Measurements from ENCODE around the gene FHDC1. TPM values are rescaled to one million over a fixed set of nuclear protein-coding genes. Genes with fewer than 3 reads are reported as not detected.

FHDC1 gene
- total RNA-seq, 1 donor from 2014 or later, result 1.2 TPM

DNA sequence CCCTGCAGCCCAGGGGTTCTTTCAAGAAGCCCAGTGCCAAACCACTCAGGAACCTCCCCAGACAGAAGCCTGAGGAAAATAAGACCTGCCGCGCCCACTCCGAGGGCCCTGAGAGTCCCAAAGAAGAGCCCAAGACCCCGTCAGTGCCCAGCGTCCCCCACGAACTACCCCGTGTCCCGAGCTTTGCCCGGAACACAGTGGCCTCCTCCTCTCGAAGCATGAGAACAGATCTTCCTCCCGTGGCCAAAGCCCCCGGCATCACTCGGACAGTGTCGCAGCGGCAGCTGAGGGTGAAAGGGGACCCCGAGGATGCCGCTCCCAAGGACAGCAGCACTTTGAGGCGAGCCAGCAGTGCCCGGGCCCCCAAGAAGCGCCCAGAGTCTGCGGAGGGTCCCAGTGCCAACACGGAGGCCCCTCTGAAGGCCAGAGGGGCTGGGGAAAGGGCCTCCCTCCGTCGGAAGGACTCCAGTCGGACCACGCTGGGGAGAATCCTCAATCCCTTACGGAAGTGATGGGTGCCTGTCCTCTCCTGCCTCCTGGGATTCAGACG, 40.2 kb downstream of the FHDC1 start:
- DNase-seq (ENCODE audit: low spot score), result no peak

DNA sequence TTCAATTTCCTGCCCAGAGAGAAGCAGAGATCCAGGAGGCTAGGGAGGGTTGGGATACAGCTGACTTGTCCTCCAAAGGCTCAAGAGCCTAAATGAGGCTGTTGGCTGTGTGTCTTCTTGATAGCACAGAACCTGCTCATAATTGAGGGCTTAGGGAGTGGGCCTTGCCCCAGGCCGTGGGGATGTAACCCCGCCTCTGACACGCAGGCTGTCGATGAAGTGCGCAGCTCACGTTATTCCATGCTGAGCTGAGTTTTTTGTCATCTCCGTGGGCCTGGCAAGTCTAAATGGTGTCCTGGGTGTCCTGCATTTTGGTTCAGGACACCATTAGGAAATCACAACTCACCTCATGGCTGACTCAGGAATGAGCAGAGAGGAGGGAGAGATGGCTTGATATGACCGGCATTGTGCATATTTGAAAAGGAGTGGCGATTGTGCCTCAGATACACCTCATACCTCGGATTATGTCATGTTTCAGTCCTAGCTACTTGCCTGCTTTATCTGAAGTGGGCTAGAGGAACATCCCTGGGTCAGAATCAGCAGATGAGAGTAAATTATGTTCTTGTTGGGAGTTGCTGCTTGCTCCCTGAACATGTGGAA, 43.7 kb downstream of the FHDC1 start:
- DNase-seq (ENCODE audit: low spot score), result no peak

DNA sequence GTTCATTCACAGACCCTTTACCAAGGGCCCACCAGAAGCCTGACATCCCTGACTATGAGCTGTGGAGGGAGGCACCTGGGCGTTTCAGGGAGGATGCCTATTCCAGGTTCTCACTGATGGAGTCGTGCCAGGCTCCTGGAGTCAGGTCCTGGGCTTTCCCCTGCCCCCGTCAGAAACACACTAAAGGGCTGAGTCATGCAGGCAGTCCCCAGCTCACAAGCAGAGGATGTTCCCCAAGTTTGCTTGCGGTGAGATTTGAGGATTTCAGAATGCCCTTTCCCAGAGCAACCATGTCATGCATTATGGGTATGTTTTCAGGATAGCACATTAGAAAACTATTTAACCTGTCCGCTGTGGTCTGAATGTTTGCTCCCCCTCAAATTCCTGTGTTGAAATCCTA, 45.2 kb downstream of the FHDC1 start:
- DNase-seq (ENCODE audit: low spot score), result no peak

DNA sequence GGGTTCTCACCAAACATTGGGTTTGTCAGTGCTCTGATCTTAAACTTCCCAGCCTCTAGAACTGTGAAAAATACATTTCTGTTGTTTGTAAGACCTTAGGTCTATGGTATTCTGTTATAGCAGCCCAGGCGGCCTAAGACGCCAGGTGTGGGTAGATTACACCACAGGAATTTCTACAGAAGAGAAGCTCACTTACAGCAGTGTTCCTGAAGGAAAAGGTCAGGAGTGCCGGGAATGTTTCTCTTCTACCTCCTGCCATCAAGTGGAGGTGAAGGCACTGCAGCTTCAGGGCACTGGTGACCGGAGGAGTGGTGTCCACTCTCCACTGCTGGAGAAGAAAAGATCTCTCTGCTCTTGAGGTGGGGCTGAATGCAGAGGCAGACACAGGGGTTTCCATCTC, 45.7 kb downstream of the FHDC1 start:
- no peak for DNase-seq (ENCODE audit: low spot score)

DNA sequence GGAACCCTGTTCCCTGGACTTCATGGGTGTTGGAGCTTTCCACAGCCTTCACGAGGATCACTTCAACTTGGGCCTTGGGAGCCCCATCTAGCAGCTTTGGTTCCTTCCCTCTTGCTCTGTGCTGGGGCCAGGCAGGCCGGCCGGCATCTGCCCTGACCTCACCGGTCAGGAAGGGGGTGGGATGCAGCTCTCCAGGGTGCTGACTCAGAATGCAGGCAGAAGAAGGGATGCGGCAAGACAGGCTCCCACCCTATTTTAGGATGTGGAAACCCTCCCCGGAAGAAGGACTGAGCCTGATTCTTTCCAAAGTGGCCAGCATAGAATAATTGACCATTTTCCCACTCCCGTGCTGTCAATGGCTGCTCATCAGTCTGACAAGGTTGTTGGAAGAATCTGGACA, 47.1 kb downstream of the FHDC1 start:
- no peak for DNase-seq (ENCODE audit: low spot score)

DNA sequence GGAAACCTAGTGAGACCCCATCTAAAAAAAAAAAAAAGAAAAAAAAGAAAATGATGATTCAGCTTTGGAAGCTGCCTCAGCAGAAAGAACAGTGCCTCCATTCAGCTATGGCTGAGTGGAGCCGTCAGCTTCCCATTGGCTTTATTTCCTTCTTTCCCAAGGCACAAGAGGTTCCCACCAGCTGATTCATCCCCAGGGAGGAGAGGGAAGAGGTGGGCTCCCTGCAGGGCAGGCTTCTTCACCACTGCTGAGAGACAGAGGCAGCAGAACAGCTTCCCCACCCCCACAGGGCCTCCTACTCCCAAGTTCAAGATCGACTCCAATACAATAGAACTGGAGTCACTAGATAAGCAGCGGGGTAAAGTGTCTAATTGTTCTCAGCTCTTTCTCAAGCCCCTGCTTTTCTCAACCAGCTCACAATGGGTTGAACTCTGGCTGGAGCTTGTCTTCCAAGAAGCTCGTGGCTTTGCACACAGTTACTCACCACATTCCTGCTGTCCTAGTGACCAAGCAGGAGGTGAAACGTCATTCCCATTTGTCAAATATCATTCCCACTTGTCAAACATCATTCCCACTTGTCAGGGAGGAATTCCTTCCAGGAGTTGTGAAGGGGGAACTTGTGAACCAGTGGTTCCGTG, 47.8 kb downstream of the FHDC1 start:
- no peak for DNase-seq (ENCODE audit: low spot score)

DNA sequence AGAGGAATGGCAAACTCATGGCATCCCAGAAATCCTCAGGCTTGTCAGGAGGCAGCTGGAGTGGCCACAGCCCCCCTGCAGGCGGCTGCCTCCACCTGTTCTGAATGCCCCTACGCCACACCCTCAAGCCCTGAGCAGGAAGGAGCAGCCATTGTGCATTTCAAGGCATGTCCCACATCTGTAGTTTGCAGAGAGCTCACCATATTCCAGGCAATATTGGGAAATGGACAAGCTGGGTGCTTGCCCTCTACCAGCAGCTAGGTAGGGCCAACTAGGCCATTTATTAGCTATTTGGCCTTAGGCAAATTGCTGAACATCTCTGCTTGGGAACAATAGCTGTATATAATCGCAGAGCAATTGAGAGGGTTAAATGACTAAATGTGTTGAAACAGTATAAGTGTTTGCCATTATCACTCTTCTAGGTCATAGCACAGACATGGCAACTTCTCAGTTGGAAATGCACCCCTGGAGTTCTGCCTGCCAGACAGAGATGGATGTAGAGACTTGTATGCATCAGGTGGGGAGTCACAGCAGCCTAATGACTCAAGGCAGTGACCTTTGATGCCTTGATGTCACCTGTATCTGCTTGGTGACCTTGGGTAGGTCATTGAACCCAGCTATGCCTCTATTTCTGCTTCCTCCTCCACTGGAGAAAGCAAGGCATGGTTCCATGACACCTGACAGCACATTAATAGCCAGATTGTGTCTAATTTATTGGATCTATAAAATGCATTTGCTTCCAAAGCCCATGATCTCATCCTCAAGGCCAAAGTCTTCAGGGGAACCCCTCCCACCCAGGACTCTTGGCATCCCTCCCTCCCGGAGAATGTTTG, 52.8 kb downstream of the FHDC1 start:
- DNase-seq (ENCODE audit: low spot score), result no peak

DNA sequence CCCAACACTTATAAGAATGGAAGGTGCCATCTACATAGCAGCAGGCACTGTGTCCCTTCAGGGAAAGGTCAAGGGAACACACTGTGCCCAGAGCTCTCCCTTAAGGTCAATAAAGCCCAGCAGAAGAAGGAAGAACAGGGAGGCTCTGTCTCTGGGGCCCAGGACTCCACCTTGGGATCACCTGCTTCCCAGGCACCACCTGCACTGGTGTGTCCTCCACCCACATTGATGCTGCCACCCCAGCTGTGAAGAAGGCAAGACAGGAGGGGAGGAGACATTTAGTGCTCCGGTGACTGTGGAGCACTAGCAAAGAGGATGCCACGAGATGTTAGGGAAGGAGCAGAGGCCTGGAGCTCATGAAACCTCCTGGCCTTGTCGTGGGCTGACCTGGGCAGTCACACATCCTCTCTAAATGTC, 53.4 kb downstream of the FHDC1 start:
- DNase-seq (ENCODE audit: low spot score), result no peak

DNA sequence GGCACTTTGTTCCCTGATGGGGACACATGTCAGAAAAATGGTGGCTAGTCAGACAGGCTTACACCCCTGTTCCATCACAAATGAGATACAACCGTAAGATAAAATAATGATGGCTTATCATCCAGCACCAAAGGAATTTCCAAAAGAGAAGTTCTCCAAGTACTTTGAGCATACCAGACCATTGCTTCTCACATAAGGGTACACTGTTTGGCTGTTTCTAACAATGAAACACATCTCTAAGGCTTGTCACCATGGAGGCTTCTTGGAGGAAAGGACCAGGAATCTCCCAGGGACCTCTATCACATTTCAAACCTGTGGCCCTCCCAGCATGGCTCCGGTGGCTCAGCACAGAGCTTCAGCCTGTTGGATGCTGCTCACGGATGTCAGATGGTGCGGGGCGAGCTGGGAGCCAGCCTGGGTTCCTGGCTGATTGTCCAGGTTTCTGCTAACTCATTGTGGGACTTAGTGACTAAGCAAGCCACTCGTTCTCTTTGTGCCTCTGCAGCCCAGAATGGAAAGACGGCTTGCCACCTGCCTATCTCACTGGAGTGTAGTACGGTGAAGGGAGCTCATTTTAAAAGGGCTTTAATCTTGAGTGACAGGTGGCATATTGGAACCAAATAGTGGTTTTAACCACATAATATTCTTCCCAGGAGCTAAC, 54.5 kb downstream of the FHDC1 start:
- DNase-seq (ENCODE audit: low spot score), result no peak

DNA sequence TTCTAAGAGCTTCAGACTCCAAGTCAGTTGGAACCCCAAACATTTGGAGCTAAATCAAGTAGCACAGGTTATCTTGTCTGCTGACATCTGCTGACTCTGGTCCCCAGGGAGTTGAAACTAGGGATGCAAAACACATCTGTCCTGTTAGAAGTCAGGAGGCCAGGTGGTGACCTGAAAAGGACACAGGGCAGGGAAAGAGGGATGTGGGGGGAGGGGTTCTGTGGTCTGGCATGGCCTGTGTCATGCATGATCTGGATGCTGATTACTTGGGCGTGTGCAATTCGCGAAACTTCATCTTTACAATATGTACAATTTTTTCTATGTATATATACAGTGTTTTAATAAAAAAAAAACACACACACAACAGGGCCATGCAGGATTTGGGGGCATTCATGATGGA, 55.3 kb downstream of the FHDC1 start:
- no peak for DNase-seq (ENCODE audit: low spot score)

DNA sequence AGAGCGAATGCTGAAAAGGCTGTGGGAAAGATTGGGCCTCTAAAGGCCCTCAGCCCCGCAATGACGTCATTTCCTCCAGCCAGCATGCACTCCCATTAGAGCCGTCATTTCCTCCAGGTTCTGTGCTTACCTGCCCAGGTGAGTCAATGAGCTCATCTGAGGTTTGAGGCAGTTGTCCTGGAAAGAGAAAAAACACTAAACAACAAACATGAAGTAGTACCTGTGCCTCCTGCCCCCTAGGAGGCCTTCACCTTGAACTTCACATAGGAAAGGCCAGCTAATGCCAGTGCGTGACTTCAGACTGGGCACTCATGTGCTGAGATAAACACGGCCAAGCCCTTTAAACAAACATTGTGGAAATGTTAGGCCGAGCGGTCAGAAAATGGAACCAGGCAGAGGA, 55.9 kb downstream of the FHDC1 start:
- no peak for DNase-seq (ENCODE audit: low spot score)

DNA sequence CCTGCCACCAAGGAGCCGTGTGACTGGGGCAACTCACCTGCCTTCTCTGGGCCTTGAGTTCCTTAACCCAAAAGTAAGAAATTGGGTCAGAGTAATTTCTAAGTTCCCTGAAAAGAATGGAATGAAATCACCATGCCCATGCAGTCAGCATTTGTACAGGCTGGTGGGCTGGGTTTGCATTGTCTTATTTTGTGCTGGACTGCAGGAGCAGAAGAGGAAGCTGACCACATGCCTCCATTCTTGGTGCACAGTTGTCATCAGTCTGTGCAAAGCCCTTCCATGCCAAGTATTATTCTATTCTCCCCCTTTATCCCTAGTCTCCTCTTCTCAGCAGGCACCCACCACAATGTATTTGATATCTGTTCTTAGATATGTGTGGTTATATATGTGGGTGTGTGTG, 56.3 kb downstream of the FHDC1 start:
- no peak for DNase-seq (ENCODE audit: low spot score)

DNA sequence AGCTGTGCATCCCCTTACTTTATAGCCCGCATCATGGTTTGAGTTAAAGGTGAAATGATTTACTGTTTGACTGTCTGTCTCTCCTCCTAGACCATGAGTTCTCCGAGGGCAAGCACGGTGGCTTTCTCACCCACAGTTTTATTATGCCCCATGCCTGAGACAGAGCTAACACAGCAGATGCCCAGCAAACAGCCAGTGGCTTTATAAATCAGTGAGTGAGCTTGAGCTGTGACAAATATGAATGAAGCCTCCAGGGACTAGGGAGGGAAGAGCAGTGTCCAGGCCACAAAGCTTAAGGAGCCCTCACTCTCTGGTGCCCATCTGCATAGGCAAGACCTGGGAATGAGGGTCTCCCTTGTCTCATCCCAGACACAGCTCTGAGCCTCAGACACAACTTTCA, 57.9 kb downstream of the FHDC1 start:
- DNase-seq (ENCODE audit: low spot score), result no peak

DNA sequence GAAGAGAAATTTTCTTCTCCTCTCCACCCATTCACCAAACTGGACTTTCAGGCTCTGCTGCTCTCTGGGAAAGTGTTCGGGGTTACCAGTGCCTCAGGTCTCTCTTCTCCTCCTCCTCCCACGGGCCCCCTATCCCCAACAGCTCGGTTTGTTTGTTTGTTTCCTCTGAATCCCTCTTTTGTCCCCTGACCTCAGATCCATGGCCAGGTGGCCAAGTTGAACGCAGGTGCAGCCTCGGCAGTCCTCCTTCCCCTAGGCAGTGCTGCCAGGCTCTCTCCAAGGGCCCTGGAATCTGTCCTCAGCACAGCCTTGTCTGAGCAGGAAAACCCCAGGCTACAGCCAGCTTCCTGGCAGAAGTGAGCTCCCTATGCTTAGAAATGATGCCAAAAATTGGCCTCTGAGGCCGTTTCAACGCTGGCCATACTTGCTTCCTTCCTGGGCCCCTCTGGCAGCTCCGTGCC, 60.0 kb downstream of the FHDC1 start:
- no peak for DNase-seq (ENCODE audit: low spot score)

DNA sequence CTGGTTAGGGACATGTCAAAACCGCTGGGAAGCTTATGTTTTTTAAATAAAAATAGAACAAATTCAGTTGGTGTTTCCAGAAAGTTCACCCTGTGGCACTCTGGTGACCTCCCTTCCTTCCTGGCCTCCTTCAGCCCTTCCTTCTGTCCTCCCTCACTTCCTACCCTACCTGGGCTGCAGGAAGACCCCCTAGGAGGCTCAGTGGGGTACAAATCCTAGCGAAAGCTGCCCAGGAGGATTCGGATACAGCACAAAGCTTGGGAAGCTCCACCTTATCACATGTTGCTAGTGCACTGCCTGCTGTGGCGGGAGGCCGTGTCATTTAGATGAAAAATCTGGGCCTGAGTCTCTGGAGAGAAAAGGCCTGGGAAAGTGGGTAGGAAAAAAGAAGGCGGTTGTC, 60.5 kb downstream of the FHDC1 start:
- DNase-seq (ENCODE audit: low spot score), result no peak

DNA sequence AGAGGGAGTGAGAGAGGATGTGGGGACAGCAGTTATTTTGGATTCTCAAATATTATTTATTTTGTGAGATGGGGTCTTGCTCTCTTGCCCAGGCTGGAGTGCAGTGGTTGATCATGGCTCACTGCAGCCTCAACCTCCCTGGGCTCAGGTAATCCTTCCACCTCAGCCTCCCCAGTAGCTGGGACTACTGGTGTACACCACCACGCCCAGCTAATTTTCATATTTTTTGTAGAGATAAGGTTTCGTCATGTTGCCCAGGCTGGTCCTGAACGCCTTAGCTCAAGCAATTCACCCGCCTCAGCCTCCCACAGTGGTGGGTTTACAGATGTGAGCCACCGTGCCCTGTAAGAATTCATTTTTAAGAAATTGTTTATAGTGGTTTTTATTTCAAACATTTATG, 61.2 kb downstream of the FHDC1 start:
- DNase-seq (ENCODE audit: low spot score), result no peak

DNA sequence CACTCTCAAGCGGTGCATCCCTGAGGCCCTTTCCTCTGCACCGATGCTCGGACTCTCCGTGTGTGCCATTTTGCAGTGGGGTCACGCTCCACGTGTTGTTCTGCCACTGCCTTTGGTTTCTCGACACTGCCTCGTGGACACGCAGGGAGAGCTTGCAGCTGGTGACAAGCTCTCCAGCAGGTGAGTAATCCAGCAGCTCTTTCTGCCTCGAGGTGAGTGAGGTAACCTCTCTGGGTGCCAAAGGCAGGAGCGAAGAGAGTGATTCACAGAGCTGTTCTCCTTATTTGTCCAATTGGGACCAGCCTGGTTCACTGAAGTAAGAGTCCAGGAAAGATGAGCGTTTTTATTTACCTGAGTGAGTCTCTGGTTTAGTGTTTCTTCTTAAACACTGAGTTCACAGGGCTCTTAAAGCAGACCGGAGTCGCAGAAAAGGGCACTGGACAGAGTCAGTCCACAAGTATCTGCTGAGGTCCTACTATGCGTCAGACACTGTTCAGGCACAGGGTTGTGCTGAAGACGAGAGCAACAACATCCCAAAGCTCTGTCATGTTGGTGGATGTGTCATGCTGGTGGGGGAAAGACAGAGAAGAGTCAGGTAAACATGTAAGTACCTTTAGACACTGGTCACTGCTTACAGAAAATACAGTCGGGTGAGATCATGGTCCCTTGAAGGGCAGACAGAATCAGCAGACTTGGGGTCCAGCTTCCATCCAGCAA, 61.8 kb downstream of the FHDC1 start:
- DNase-seq (ENCODE audit: low spot score), result no peak

DNA sequence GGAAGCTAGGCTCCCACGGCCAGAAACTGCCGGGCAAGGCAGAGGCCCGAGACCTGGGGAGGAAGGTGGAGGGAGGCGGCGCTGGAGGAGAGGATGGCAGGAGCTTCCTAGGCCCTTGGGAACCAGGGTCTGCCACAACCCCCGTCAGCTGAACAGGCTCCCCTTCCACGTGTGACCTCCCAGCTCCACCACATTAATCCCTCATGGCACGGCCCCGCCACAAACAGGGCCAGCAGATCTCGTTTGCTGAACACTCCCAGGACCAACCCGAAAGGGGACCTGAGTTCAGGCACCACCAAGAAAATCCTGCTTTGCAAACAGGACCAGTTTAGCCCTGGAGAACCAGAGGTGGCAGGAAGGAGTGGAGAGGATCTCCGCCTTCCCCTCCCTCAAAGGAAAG, 62.7 kb downstream of the FHDC1 start:
- DNase-seq (ENCODE audit: low spot score), result no peak

DNA sequence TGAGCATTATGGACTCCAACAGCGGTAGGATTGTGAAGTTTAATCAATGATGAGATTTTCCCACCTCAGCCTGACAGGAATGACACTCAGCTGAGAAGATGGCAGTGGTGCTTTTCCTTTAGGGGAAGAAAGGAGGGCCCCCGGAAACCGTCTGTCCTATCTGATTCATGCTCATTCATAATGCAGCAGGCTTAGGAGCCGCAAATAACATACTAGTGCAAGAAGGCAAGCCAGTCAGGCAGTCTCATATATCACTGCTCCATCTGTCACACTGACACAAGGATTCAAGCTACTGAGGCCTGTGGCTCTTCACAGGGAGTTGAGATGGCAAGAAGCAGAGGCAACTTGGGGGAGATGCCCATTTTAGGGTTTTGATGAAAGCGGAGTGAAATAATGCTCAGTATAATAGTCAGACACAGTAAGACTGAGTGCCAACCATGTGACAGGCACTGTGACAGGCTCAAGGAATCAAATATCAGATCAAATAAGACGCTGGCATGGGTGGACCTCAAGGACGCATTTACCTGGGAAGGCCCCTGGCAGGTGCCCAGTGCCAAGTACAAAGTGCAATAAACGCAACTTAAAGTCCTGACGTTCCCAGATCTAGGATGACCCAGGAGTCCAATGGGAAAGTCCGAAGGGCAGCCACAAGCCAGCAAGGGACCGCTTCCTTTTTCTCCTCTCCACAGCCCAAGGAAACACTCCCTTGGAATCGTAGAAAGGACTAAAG, 63.4 kb downstream of the FHDC1 start:
- no peak for DNase-seq (ENCODE audit: low spot score)

DNA sequence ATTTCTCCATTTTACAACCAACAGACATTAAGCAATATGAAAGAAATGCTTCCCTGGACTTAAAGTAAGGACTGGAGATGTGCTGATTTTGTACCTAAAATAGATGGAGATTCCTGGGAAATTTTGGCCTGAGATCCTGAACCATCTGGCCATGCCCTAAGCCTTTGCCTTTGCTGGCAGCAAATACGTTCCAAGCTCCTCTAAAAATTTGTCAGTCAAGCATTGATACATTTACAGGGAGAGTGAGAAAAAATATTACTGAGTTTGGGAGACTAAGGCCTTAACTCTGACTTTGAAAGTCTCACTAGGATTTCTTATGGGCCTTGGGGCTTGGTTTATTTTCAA, 63.9 kb downstream of the FHDC1 start:
- DNase-seq (ENCODE audit: low spot score), result no peak
